Measurements from ENCODE around the gene ARHGEF39.

- no peak for TF ChIP-seq POLR2A (IDR thresholded peaks at IDR 0.05)
- TF ChIP-seq CTCF (IDR thresholded peaks at IDR 0.05) = no peak
Measured at GRCh38 chr9:35687972-35688557, 23.1 kb upstream of the ARHGEF39 start.
